A549 (cell line): ENCODE measurements around the gene DNAH1.

ENCODE experiments used
- BHLHE40 ChIP-seq: IDR thresholded peaks from 2 replicates; pipeline ENCODE4 v1.6.1; 2012; ENCODE audit warnings: low read depth, low read length, inconsistent platforms
- CHD2 ChIP-seq: fragments of 150-350 bp; IDR thresholded peaks from 2 replicates; pipeline ENCODE4 v1.6.1; 2014; ENCODE audit warnings: low read length; ENCODE audit not compliant: partially characterized antibody
- CTCF ChIP-seq: fragments of >200 bp; sonication (Bioruptor Twin); formaldehyde crosslinking; IDR thresholded peaks from 3 replicates; pipeline ENCODE4 v1.5.1; 2016
- EP300 ChIP-seq, 2 experiments: fragments of >200 bp; sonication (Bioruptor Twin); formaldehyde crosslinking; IDR thresholded peaks; 2 replicates in 1 of 2; 3 replicates in 1 of 2; pipeline ENCODE4 v1.6.1; 2016 to 2017
- HDAC2 ChIP-seq: fragments of 200-600 bp; sonication (generic); IDR thresholded peaks from 2 replicates; pipeline ENCODE4 v1.6.1; 2016
- JUN ChIP-seq, 2 experiments: fragments of >200 bp; sonication (Bioruptor Twin); formaldehyde crosslinking; IDR thresholded peaks; 2 replicates in 1 of 2; 3 replicates in 1 of 2; pipeline ENCODE4 v1.6.1; 2016 to 2017
- REST ChIP-seq: fragments of 200-600 bp; sonication (generic); IDR thresholded peaks from 2 replicates; pipeline ENCODE4 v1.6.1; 2016; ENCODE audit warnings: antibody characterized with exemption, mild to moderate bottlenecking, moderate library complexity
- RNF2 ChIP-seq: fragments of 200-600 bp; sonication (generic); IDR thresholded peaks from 2 replicates; pipeline ENCODE4 v1.6.1; 2016; ENCODE audit warnings: low read depth, mild to moderate bottlenecking, antibody characterized with exemption, moderate library complexity, borderline replicate concordance
- SREBF2 ChIP-seq: fragments of 450-650 bp; IDR thresholded peaks from 2 replicates; pipeline ENCODE4 v1.6.1; 2014; ENCODE audit warnings: mild to moderate bottlenecking, moderate library complexity
- USF2 ChIP-seq: fragments of 450-650 bp; IDR thresholded peaks from 2 replicates; pipeline ENCODE4 v1.6.1; 2014; ENCODE audit warnings: antibody characterized with exemption

GRCh38 chr3:52396907-52397591 is 80.9 kb downstream of the DNAH1 start:
- no peak for TF ChIP-seq CTCF
- TF ChIP-seq REST: no peak
- no peak for TF ChIP-seq SREBF2
- TF ChIP-seq HDAC2: no peak
- no peak for TF ChIP-seq EP300 (IDR thresholded peaks at IDR 0.05)
- no peak for TF ChIP-seq RNF2
- no peak for TF ChIP-seq USF2
- no peak for TF ChIP-seq BHLHE40
- TF ChIP-seq JUN (IDR thresholded peaks at IDR 0.05): no peak
- TF ChIP-seq CHD2: no peak
